Measurements from ENCODE around the gene KRTAP5-4. TPM values are rescaled to one million over a fixed set of nuclear protein-coding genes. Genes with fewer than 3 reads are reported as not detected.

The KRTAP5-4 gene
- total RNA-seq, 1 experiment from 2014 or later = not detected

DNA sequence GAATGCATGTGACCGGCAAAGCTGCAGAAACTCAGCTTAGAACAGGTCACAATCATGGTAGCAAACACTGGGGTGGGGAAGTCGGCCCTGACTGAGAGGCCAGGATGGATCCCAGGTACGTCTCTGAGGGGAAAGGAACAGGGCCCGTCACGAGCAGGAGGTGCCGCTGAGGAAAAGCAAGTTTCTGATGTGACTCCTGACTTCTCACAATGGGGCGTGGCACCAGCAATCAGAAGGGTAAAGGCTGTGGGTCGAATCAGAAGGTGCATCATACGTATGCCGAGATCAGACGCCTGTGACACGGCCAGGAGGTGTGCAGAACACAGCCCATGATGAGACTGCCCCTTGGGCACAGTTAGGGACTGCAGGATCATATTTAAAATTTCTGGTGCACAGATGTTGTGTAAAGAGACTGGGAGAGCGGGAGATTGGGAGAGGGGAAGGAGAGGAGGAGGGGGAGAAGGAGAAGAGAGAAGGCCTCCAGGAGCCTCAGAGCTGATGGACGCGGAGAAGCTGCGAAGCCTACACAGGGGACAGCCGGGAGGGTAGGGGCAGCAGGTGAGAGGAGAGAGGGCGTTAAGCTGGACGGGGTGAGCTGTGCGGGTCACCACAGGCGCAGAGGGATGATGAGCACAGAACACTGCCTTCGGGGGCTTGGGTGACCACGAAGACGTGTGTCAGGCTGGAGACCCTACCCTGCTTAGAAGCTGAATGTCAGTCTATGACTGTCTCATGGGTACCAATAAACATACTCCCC lies 38.4 kb upstream of the KRTAP5-4 start:
- H3K27ac Mint-ChIP-seq (ENCODE audit: unreplicated experiment) = no peak overlapping the region
- no peaks in the 10 kb centered on the region for H3K4me1 Mint-ChIP-seq (ENCODE audit: low read depth, unreplicated experiment)
- no peak overlapping the region for H3K4me3 Mint-ChIP-seq (ENCODE audit: low read depth, unreplicated experiment)
- peaks cover 83% of the 10 kb centered on the region for H3K27me3 Mint-ChIP-seq (ENCODE audit: unreplicated experiment)
- CTCF ChIA-PET = no interaction called here
- DNase-seq = no peak
- TF ChIP-seq, protein P1, sequence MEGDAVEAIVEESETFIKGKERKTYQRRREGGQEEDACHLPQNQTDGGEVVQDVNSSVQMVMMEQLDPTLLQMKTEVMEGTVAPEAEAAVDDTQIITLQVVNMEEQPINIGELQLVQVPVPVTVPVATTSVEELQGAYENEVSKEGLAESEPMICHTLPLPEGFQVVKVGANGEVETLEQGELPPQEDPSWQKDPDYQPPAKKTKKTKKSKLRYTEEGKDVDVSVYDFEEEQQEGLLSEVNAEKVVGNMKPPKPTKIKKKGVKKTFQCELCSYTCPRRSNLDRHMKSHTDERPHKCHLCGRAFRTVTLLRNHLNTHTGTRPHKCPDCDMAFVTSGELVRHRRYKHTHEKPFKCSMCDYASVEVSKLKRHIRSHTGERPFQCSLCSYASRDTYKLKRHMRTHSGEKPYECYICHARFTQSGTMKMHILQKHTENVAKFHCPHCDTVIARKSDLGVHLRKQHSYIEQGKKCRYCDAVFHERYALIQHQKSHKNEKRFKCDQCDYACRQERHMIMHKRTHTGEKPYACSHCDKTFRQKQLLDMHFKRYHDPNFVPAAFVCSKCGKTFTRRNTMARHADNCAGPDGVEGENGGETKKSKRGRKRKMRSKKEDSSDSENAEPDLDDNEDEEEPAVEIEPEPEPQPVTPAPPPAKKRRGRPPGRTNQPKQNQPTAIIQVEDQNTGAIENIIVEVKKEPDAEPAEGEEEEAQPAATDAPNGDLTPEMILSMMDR (IDR thresholded peaks at IDR 0.05; ENCODE audit: unreplicated experiment) = no peak
- no peaks in the 10 kb centered on the region for H3K36me3 Mint-ChIP-seq (ENCODE audit: insufficient read depth, unreplicated experiment)
- intact Hi-C loops (cut with micrococcal nuclease; ENCODE audit: unreplicated experiment) = no loop called here
- no TSS peak for BruUV-seq (replicated peaks)
- H3K9me3 Mint-ChIP-seq (ENCODE audit: low read depth, unreplicated experiment) = no peaks in the 10 kb centered on the region

DNA sequence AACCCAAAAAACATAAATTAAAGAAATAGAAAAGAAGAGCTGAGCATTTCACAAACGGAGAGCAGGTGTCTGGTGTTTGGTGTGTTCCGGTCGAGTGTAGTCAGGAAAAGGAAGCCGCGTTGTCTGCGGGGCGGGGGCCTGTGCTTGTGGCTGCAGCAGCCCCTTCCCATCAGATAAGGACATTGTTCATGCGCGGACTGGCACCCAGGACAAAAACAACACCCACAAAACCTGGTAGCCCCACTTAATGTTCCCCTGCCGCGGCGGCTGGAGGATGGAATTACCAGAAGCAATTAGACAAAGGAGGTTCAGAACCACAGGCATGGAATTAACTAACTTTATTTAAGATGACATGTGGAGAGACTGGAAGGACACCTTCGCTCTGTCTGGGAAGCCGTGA lies 37.6 kb upstream of the KRTAP5-4 start:
- no peaks in the 10 kb centered on the region for H3K4me1 Mint-ChIP-seq (ENCODE audit: low read depth, unreplicated experiment)
- H3K4me3 Mint-ChIP-seq (ENCODE audit: low read depth, unreplicated experiment) = no peak overlapping the region
- no TSS peak for BruUV-seq (replicated peaks)
- H3K27ac Mint-ChIP-seq (ENCODE audit: unreplicated experiment) = no peak overlapping the region
- intact Hi-C loops (cut with micrococcal nuclease; ENCODE audit: unreplicated experiment) = no loop called here
- no peaks in the 10 kb centered on the region for H3K36me3 Mint-ChIP-seq (ENCODE audit: insufficient read depth, unreplicated experiment)
- CTCF ChIA-PET = no interaction called here
- peaks cover 85% of the 10 kb centered on the region for H3K27me3 Mint-ChIP-seq (ENCODE audit: unreplicated experiment)
- DNase-seq = no peak
- TF ChIP-seq, protein P1 (IDR thresholded peaks at IDR 0.05; ENCODE audit: unreplicated experiment) = no peak
- H3K9me3 Mint-ChIP-seq (ENCODE audit: low read depth, unreplicated experiment) = no peaks in the 10 kb centered on the region

DNA sequence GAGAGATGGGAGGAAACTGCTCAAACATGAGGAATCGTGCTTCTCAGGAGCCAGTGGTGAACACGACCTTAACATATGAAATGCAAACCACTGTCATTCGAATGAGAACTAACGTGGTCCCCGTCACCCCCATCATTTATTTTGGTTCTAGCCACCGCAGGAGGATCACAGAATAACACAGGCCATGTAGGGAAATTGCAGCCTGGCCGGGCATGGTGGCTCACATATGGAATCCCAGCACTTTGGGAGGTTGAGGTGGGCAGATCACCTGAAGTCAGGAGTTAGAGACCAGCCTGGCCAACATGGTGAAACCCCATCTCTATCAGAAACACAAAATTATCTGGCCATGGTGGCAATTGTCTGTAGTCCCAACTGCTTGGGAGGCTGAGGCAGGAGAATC lies 34.7 kb upstream of the KRTAP5-4 start:
- no peaks in the 10 kb centered on the region for H3K9me3 Mint-ChIP-seq (ENCODE audit: low read depth, unreplicated experiment)
- H3K36me3 Mint-ChIP-seq (ENCODE audit: insufficient read depth, unreplicated experiment) = no peaks in the 10 kb centered on the region
- intact Hi-C loops (cut with micrococcal nuclease; ENCODE audit: unreplicated experiment) = no loop called here
- TF ChIP-seq, protein P1 (IDR thresholded peaks at IDR 0.05; ENCODE audit: unreplicated experiment) = no peak
- H3K4me1 Mint-ChIP-seq (ENCODE audit: low read depth, unreplicated experiment) = no peaks in the 10 kb centered on the region
- H3K27ac Mint-ChIP-seq (ENCODE audit: unreplicated experiment) = no peak overlapping the region
- peaks cover 89% of the 10 kb centered on the region for H3K27me3 Mint-ChIP-seq (ENCODE audit: unreplicated experiment)
- no TSS peak for BruUV-seq (replicated peaks)
- no peak overlapping the region for H3K4me3 Mint-ChIP-seq (ENCODE audit: low read depth, unreplicated experiment)
- no peak for DNase-seq
- CTCF ChIA-PET = no interaction called here

DNA sequence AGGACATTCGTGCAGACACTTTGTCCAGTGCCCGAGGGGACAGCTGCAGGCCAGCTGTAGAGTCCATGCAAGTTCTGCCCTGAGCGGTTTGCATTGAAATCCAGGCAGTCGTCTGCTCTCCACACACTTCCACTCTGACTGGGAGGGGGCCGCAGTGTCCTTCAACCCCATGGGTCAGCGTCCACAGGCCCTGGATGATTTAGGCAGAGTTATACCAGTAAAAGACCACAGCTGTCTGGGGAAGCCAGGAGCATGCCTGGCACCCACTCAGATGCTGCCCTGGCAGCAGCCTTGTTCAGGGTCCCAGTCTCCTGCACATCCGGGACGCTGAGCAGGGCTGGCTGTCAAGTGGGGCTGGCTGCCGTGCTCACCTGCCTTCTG lies 34.1 kb upstream of the KRTAP5-4 start:
- H3K27ac Mint-ChIP-seq (ENCODE audit: unreplicated experiment) = no peak overlapping the region
- H3K4me3 Mint-ChIP-seq (ENCODE audit: low read depth, unreplicated experiment) = no peak overlapping the region
- no peaks in the 10 kb centered on the region for H3K4me1 Mint-ChIP-seq (ENCODE audit: low read depth, unreplicated experiment)
- TF ChIP-seq, protein P1 (IDR thresholded peaks at IDR 0.05; ENCODE audit: unreplicated experiment) = no peak
- peaks cover 90% of the 10 kb centered on the region for H3K27me3 Mint-ChIP-seq (ENCODE audit: unreplicated experiment)
- H3K36me3 Mint-ChIP-seq (ENCODE audit: insufficient read depth, unreplicated experiment) = no peaks in the 10 kb centered on the region
- no peaks in the 10 kb centered on the region for H3K9me3 Mint-ChIP-seq (ENCODE audit: low read depth, unreplicated experiment)
- no peak for DNase-seq
- BruUV-seq (replicated peaks) = no TSS peak
- CTCF ChIA-PET = no interaction called here
- intact Hi-C loops (cut with micrococcal nuclease; ENCODE audit: unreplicated experiment) = no loop called here
